Measurements from ENCODE around the gene ZNF827. TPM values are rescaled to one million over a fixed set of nuclear protein-coding genes. Genes with fewer than 3 reads are reported as not detected.

The ZNF827 gene
- total and polyA plus RNA-seq, 2 of the 8 experiments (the other 6 are each of a cell fraction or from before 2014, with no cell fraction given): 25.3 to 26.2 TPM

GRCh38 chr4:145770124-145770523 lies 168.5 kb downstream of the ZNF827 start:
- WGBS, 2 experiments (ENCODE audit: extremely low coverage in 1 of 2, insufficient coverage in 1 of 2, insufficient read length in 1 of 2, insufficient replicate concordance in 2 of 2, low coverage in 1 of 2, low lambda C conversion rate in 2 of 2, missing lambda C conversion rate in 1 of 2): 92% methylated on average over 4 of the region's 4 CpGs; no CpG with 5 or more reads in 1 of the 2 experiments
- H4K91ac ChIP-seq (replicated peaks; ENCODE audit: insufficient read length, low read length): no peak overlapping the region
- TF ChIP-seq SUZ12 (IDR thresholded peaks at IDR 0.05; ENCODE audit: low read length): no peak
- no peak for TF ChIP-seq HDAC6 (IDR thresholded peaks at IDR 0.05; ENCODE audit: low read depth, low read length)
- TF ChIP-seq SRF (IDR thresholded peaks at IDR 0.05; ENCODE audit: low read depth, low read length): no peak
- TF ChIP-seq CEBPB (IDR thresholded peaks at IDR 0.05; ENCODE audit: low read depth, low read length): no peak
- no peak for TF ChIP-seq HDAC2 (IDR thresholded peaks at IDR 0.05; ENCODE audit: borderline replicate concordance in 1 of 2, low read depth in 2 of 2, low read length in 2 of 2)
- no peak for TF ChIP-seq GTF2F1 (IDR thresholded peaks at IDR 0.05; ENCODE audit: borderline replicate concordance, low read depth, low read length)
- TF ChIP-seq POLR2A (IDR thresholded peaks at IDR 0.05; ENCODE audit: control extremely low read depth in 1 of 2, low read depth in 2 of 2, low read length in 2 of 2): no peak
- TF ChIP-seq RFX5 (IDR thresholded peaks at IDR 0.05; ENCODE audit: borderline replicate concordance, low read depth, low read length): no peak
- no peak for TF ChIP-seq PHF8 (conservative IDR thresholded peaks at IDR 0.05; ENCODE audit: low read depth, low read length)
- no peak for TF ChIP-seq CHD1 (IDR thresholded peaks at IDR 0.05; ENCODE audit: low read depth, low read length)
- TF ChIP-seq, protein P1, sequence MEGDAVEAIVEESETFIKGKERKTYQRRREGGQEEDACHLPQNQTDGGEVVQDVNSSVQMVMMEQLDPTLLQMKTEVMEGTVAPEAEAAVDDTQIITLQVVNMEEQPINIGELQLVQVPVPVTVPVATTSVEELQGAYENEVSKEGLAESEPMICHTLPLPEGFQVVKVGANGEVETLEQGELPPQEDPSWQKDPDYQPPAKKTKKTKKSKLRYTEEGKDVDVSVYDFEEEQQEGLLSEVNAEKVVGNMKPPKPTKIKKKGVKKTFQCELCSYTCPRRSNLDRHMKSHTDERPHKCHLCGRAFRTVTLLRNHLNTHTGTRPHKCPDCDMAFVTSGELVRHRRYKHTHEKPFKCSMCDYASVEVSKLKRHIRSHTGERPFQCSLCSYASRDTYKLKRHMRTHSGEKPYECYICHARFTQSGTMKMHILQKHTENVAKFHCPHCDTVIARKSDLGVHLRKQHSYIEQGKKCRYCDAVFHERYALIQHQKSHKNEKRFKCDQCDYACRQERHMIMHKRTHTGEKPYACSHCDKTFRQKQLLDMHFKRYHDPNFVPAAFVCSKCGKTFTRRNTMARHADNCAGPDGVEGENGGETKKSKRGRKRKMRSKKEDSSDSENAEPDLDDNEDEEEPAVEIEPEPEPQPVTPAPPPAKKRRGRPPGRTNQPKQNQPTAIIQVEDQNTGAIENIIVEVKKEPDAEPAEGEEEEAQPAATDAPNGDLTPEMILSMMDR (IDR thresholded peaks at IDR 0.05; ENCODE audit: control extremely low read depth in 1 of 3, insufficient read depth in 1 of 3, low read depth in 1 of 3, low read length in 3 of 3): no peak
- TF ChIP-seq POLR2AphosphoS5 (IDR thresholded peaks at IDR 0.05; ENCODE audit: low read depth, low read length): no peak
- no peak for TF ChIP-seq EGR1 (IDR thresholded peaks at IDR 0.05; ENCODE audit: borderline replicate concordance, low read depth, low read length)

More at GRCh38 chr4:145770124-145770523, 168.5 kb downstream of the ZNF827 start:
- Histone ChIP-seq H4K5ac (ENCODE audit: insufficient read length, low read depth, low read length) (no peak overlapping the region), H3K27me3 (replicated peaks in 1 of 4; ENCODE audit: control insufficient read depth in 3 of 4, extremely low read depth in 1 of 4, insufficient read depth in 3 of 4, low read length in 3 of 4) (no peaks in the 10 kb centered on the region), H2BK15ac (ENCODE audit: low read length) (no peak overlapping the region), H4K8ac (ENCODE audit: extremely low read depth, insufficient read depth, low read length) (no peak overlapping the region), H3K79me1 (ENCODE audit: low read depth, low read length) (no peaks in the 10 kb centered on the region), H2AK5ac (ENCODE audit: low read depth, low read length) (no peak overlapping the region), H2BK5ac (ENCODE audit: low read depth, low read length) (no peak overlapping the region), H3K4me1 (replicated peaks in 1 of 4; ENCODE audit: control insufficient read depth in 3 of 4, insufficient read depth in 4 of 4, low read length in 3 of 4) (no peaks in the 10 kb centered on the region), H3K4me3 (ENCODE audit: extremely low read depth in 1 of 4, insufficient read depth in 2 of 4, low read depth in 3 of 4, low read length in 4 of 4) (no peak overlapping the region), H3K56ac (replicated peaks; ENCODE audit: insufficient read length, low read depth, low read length) (no peak overlapping the region), H3K79me2 (ENCODE audit: control insufficient read depth in 1 of 2, insufficient read depth in 2 of 2, low read length in 2 of 2) (no peaks in the 10 kb centered on the region), H3K4me2 (ENCODE audit: insufficient read depth in 1 of 2, low read depth in 2 of 2, low read length in 2 of 2) (no peak overlapping the region), H3K36me3 (ENCODE audit: control insufficient read depth in 2 of 4, insufficient read depth in 4 of 4, low read length in 3 of 4) (peaks cover 12 to 40% (median 26%) of the 10 kb centered on the region in 4 experiments; a peak in 7 of 8 replicates), H3K14ac (ENCODE audit: insufficient read length) (no peak overlapping the region), H3K23ac (ENCODE audit: insufficient read length) (no peak overlapping the region), H3K4ac (replicated peaks; ENCODE audit: insufficient read length, low read depth, low read length) (no peak overlapping the region), H2BK120ac (replicated peaks; ENCODE audit: low read depth, low read length) (no peak overlapping the region), H2BK20ac (ENCODE audit: low read length) (no peak overlapping the region), H4K20me1 (replicated peaks in 1 of 2; ENCODE audit: control insufficient read depth in 1 of 2, insufficient read depth in 2 of 2, low read length in 2 of 2) (no peaks in the 10 kb centered on the region), H3K23me2 (ENCODE audit: low read depth, low read length) (no peaks in the 10 kb centered on the region), H3K18ac (ENCODE audit: extremely low read depth, low read length) (no peak overlapping the region), H3K27ac (ENCODE audit: low read depth, low read length) (no peak overlapping the region), H2AFZ (ENCODE audit: low read length) (no peak overlapping the region), H2BK12ac (ENCODE audit: low read depth, low read length) (no peak overlapping the region), H3K9me3 (ENCODE audit: insufficient read depth in 2 of 2, low read depth in 1 of 2, low read length in 1 of 2) (no peaks in the 10 kb centered on the region), H3K9ac (replicated peaks in 1 of 4; ENCODE audit: extremely low read depth in 1 of 4, low read depth in 3 of 4, low read length in 3 of 4) (no peak overlapping the region)
- ChIA-PET CTCF (ENCODE audit: partially characterized antibody) (interaction anchor here (1.6 kb wide), 1 partner anchor 14 kb away, joined by 3 read pairs; no protein-coding TSS in a partner anchor), POLR2A (ENCODE audit: partially characterized antibody) (no interaction called here)
- FAIRE-seq (no peak), DNase-seq (ENCODE audit: low read depth in 1 of 2, low spot score in 2 of 2) (no peak)

All from H1 (cell line).